ENCODE measurements around the gene TAB3. TPM values are rescaled to one million over a fixed set of nuclear protein-coding genes. Genes with fewer than 3 reads are reported as not detected.

Gene TAB3
- total and polyA plus RNA-seq, 10 of the 15 experiments (the other 5 are each of a cell fraction or from before 2014, with no cell fraction given), result 1.7 to 22.1 (median 9.1) TPM

DNA sequence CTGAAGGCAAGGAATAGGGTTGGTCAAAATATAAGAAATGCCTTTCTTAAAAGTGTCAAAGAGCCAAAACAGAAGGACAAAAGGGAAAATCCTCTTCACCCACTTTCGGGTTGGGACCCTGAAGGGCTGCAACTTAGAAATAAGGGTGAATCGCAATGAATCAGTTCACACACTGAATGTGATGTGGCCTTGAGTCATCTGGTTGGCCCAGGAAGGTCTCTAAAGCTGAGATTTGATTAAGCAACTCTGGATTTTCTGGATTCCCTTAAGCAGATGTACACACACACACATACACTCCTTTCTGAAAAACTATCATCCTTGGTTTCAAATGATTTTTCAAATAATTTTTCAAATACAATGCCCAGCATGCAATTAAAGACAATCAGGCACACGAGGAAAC, 13.1 kb downstream of the TAB3 start:
- H3K27me3 ChIP-seq (replicated peaks in 1 of 2; ENCODE audit: control insufficient read depth in 2 of 2, insufficient read depth in 2 of 2, low read length in 1 of 2), result no peaks in the 10 kb centered on the region
- in situ Hi-C loops (cut with MboI) (no loop called here), intact Hi-C loops (cut with micrococcal nuclease; ENCODE audit: unreplicated experiment) (no loop called here)
- 51% methylated on average over 3 of the region's 3 CpGs for WGBS (ENCODE audit: insufficient coverage, insufficient replicate concordance, low lambda C conversion rate, missing lambda C conversion rate)
- DNase-seq (ENCODE audit: low read depth, low spot score) (no peak), FAIRE-seq (no peak), ATAC-seq (no peak)
- POLR2A ChIA-PET, result no interaction called here
- H3K4me3 ChIP-seq, result no peak overlapping the region
- H3K9me3 ChIP-seq (replicated peaks; ENCODE audit: control insufficient read depth, insufficient read depth, low read length), result no peaks in the 10 kb centered on the region
- H3K4me1 ChIP-seq (ENCODE audit: control insufficient read depth, insufficient read depth, low read length), result no peaks in the 10 kb centered on the region
- H2AFZ ChIP-seq (ENCODE audit: control insufficient read depth, low read depth, low read length), result no peak overlapping the region
- H3K36me3 ChIP-seq (ENCODE audit: control insufficient read depth in 2 of 2, insufficient read depth in 2 of 2, low read length in 1 of 2), result no peaks in the 10 kb centered on the region; a peak in 1 of 4 replicates
- H4K20me1 ChIP-seq (ENCODE audit: control insufficient read depth, insufficient read depth), result no peaks in the 10 kb centered on the region
- no peak overlapping the region for H3K27ac ChIP-seq (ENCODE audit: control insufficient read depth, insufficient read depth)
- RAD21 ChIA-PET (ENCODE audit: unreplicated experiment), result no interaction called here
- SMC1A ChIA-PET (ENCODE audit: uncharacterized antibody, unreplicated experiment), result interaction anchor here (0.6 kb wide), 1 partner anchor 154 kb away, joined by 4 read pairs; no protein-coding TSS in a partner anchor
- BruUV-seq (replicated peaks), result no TSS peak
- H3K79me2 ChIP-seq (ENCODE audit: control insufficient read depth, insufficient read depth, low read length), result no peaks in the 10 kb centered on the region
- H3K4me2 ChIP-seq (ENCODE audit: control insufficient read depth, insufficient read depth), result no peak overlapping the region
- no peak overlapping the region for H3K9ac ChIP-seq (ENCODE audit: control insufficient read depth, insufficient read depth, low read length)
- CTCF ChIA-PET, result interaction anchor here (0.8 to 1.4 kb wide), 3 partner anchors 12 to 140 kb away, joined by 3 to 7 read pairs (median 3); no protein-coding TSS in a partner anchor
- TF ChIP-seq ZBED1 (IDR thresholded peaks at IDR 0.05; ENCODE audit: borderline replicate concordance) (no peak), GABPA (IDR thresholded peaks at IDR 0.05; ENCODE audit: low read depth) (no peak), SREBF2 (IDR thresholded peaks at IDR 0.05; ENCODE audit: low read length) (no peak), CHD1 (IDR thresholded peaks at IDR 0.05; ENCODE audit: low read depth, low read length) (no peak), ZSCAN29 (IDR thresholded peaks at IDR 0.05) (no peak), EED (IDR thresholded peaks at IDR 0.05; ENCODE audit: low read depth) (no peak), EGR1 (IDR thresholded peaks at IDR 0.05; ENCODE audit: borderline replicate concordance in 1 of 2, low read depth in 2 of 2, low read length in 2 of 2) (no peak), KAT2A (conservative IDR thresholded peaks at IDR 0.05; ENCODE audit: control insufficient read depth, low read depth, low read length) (no peak), POU2F2 (IDR thresholded peaks at IDR 0.05; ENCODE audit: borderline replicate concordance, low read depth, low read length) (no peak), SMC3 (IDR thresholded peaks at IDR 0.05; ENCODE audit: borderline replicate concordance, low read length) (no peak), POLR2AphosphoS2 (IDR thresholded peaks at IDR 0.05; ENCODE audit: low read depth, low read length) (no peak), SMAD1 (IDR thresholded peaks at IDR 0.05; ENCODE audit: low read depth, partially characterized antibody) (no peak), TCF7 (IDR thresholded peaks at IDR 0.05; ENCODE audit: borderline replicate concordance) (no peak), CREM (IDR thresholded peaks at IDR 0.05; ENCODE audit: low read depth) (no peak), HDGF (IDR thresholded peaks at IDR 0.05) (no peak)
- TF ChIP-seq, protein P1, sequence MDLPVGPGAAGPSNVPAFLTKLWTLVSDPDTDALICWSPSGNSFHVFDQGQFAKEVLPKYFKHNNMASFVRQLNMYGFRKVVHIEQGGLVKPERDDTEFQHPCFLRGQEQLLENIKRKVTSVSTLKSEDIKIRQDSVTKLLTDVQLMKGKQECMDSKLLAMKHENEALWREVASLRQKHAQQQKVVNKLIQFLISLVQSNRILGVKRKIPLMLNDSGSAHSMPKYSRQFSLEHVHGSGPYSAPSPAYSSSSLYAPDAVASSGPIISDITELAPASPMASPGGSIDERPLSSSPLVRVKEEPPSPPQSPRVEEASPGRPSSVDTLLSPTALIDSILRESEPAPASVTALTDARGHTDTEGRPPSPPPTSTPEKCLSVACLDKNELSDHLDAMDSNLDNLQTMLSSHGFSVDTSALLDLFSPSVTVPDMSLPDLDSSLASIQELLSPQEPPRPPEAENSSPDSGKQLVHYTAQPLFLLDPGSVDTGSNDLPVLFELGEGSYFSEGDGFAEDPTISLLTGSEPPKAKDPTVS (IDR thresholded peaks at IDR 0.05; ENCODE audit: low read depth, low read length), result no peak
- TF ChIP-seq, protein P2, sequence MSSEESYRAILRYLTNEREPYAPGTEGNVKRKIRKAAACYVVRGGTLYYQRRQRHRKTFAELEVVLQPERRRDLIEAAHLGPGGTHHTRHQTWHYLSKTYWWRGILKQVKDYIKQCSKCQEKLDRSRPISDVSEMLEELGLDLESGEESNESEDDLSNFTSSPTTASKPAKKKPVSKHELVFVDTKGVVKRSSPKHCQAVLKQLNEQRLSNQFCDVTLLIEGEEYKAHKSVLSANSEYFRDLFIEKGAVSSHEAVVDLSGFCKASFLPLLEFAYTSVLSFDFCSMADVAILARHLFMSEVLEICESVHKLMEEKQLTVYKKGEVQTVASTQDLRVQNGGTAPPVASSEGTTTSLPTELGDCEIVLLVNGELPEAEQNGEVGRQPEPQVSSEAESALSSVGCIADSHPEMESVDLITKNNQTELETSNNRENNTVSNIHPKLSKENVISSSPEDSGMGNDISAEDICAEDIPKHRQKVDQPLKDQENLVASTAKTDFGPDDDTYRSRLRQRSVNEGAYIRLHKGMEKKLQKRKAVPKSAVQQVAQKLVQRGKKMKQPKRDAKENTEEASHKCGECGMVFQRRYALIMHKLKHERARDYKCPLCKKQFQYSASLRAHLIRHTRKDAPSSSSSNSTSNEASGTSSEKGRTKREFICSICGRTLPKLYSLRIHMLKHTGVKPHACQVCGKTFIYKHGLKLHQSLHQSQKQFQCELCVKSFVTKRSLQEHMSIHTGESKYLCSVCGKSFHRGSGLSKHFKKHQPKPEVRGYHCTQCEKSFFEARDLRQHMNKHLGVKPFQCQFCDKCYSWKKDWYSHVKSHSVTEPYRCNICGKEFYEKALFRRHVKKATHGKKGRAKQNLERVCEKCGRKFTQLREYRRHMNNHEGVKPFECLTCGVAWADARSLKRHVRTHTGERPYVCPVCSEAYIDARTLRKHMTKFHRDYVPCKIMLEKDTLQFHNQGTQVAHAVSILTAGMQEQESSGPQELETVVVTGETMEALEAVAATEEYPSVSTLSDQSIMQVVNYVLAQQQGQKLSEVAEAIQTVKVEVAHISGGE (CRISPR knock-in tag; IDR thresholded peaks at IDR 0.05), result no peak
- TF ChIP-seq, protein P3, sequence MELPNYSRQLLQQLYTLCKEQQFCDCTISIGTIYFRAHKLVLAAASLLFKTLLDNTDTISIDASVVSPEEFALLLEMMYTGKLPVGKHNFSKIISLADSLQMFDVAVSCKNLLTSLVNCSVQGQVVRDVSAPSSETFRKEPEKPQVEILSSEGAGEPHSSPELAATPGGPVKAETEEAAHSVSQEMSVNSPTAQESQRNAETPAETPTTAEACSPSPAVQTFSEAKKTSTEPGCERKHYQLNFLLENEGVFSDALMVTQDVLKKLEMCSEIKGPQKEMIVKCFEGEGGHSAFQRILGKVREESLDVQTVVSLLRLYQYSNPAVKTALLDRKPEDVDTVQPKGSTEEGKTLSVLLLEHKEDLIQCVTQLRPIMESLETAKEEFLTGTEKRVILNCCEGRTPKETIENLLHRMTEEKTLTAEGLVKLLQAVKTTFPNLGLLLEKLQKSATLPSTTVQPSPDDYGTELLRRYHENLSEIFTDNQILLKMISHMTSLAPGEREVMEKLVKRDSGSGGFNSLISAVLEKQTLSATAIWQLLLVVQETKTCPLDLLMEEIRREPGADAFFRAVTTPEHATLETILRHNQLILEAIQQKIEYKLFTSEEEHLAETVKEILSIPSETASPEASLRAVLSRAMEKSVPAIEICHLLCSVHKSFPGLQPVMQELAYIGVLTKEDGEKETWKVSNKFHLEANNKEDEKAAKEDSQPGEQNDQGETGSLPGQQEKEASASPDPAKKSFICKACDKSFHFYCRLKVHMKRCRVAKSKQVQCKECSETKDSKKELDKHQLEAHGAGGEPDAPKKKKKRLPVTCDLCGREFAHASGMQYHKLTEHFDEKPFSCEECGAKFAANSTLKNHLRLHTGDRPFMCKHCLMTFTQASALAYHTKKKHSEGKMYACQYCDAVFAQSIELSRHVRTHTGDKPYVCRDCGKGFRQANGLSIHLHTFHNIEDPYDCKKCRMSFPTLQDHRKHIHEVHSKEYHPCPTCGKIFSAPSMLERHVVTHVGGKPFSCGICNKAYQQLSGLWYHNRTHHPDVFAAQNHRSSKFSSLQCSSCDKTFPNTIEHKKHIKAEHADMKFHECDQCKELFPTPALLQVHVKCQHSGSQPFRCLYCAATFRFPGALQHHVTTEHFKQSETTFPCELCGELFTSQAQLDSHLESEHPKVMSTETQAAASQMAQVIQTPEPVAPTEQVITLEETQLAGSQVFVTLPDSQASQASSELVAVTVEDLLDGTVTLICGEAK (IDR thresholded peaks at IDR 0.05; ENCODE audit: borderline replicate concordance), result no peak

Data from GM12878 (cell line).